ENCODE data around the gene LRRC75B.

LRRC75B gene

GRCh38 chr22:24591286-24591830, 1.5 kb downstream of the LRRC75B start:
- TF ChIP-seq TAF1 (IDR thresholded peaks at IDR 0.05; ENCODE audit: borderline replicate concordance, insufficient read depth, low read length), result no peak
- no peak for TF ChIP-seq POLR2AphosphoS5 (IDR thresholded peaks at IDR 0.05; ENCODE audit: low read depth, low read length)
- TF ChIP-seq, protein P1, sequence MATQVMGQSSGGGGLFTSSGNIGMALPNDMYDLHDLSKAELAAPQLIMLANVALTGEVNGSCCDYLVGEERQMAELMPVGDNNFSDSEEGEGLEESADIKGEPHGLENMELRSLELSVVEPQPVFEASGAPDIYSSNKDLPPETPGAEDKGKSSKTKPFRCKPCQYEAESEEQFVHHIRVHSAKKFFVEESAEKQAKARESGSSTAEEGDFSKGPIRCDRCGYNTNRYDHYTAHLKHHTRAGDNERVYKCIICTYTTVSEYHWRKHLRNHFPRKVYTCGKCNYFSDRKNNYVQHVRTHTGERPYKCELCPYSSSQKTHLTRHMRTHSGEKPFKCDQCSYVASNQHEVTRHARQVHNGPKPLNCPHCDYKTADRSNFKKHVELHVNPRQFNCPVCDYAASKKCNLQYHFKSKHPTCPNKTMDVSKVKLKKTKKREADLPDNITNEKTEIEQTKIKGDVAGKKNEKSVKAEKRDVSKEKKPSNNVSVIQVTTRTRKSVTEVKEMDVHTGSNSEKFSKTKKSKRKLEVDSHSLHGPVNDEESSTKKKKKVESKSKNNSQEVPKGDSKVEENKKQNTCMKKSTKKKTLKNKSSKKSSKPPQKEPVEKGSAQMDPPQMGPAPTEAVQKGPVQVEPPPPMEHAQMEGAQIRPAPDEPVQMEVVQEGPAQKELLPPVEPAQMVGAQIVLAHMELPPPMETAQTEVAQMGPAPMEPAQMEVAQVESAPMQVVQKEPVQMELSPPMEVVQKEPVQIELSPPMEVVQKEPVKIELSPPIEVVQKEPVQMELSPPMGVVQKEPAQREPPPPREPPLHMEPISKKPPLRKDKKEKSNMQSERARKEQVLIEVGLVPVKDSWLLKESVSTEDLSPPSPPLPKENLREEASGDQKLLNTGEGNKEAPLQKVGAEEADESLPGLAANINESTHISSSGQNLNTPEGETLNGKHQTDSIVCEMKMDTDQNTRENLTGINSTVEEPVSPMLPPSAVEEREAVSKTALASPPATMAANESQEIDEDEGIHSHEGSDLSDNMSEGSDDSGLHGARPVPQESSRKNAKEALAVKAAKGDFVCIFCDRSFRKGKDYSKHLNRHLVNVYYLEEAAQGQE (IDR thresholded peaks at IDR 0.05; ENCODE audit: insufficient read depth in 1 of 2, low read depth in 2 of 2, low read length in 2 of 2), result no peak
- no peak for TF ChIP-seq SIN3A (IDR thresholded peaks at IDR 0.05; ENCODE audit: borderline replicate concordance, insufficient read depth, low read length)
- no peak for TF ChIP-seq FOXP2 (optimal IDR thresholded peaks at IDR 0.05; ENCODE audit: borderline replicate concordance, extremely low read depth, extremely low read length, insufficient read depth)

- TF ChIP-seq, protein P1 (IDR thresholded peaks at IDR 0.05; ENCODE audit: insufficient read depth in 1 of 2, low read depth in 2 of 2, low read length in 2 of 2), result no peak
- TF ChIP-seq SIN3A (IDR thresholded peaks at IDR 0.05; ENCODE audit: borderline replicate concordance, insufficient read depth, low read length), result no peak
- TF ChIP-seq TAF1 (IDR thresholded peaks at IDR 0.05; ENCODE audit: borderline replicate concordance, insufficient read depth, low read length), result no peak
- no peak for TF ChIP-seq POLR2AphosphoS5 (IDR thresholded peaks at IDR 0.05; ENCODE audit: low read depth, low read length)
- TF ChIP-seq FOXP2 (optimal IDR thresholded peaks at IDR 0.05; ENCODE audit: borderline replicate concordance, extremely low read depth, extremely low read length, insufficient read depth), result no peak
Observed at GRCh38 chr22:24590596-24591173, 2.2 kb downstream of the LRRC75B start.

- TF ChIP-seq TAF1 (IDR thresholded peaks at IDR 0.05; ENCODE audit: borderline replicate concordance, insufficient read depth, low read length) (no peak), POLR2AphosphoS5 (IDR thresholded peaks at IDR 0.05; ENCODE audit: low read depth, low read length) (no peak), SIN3A (IDR thresholded peaks at IDR 0.05; ENCODE audit: borderline replicate concordance, insufficient read depth, low read length) (no peak), FOXP2 (optimal IDR thresholded peaks at IDR 0.05; ENCODE audit: borderline replicate concordance, extremely low read depth, extremely low read length, insufficient read depth) (no peak)
- TF ChIP-seq, protein P1 (IDR thresholded peaks at IDR 0.05; ENCODE audit: insufficient read depth in 1 of 2, low read depth in 2 of 2, low read length in 2 of 2), result no peak
Observed at GRCh38 chr22:24589518-24590030, 3.3 kb downstream of the LRRC75B start.

GRCh38 chr22:24588757-24589481, 4.0 kb downstream of the LRRC75B start:
- TF ChIP-seq SIN3A (IDR thresholded peaks at IDR 0.05; ENCODE audit: borderline replicate concordance, insufficient read depth, low read length), result no peak
- no peak for TF ChIP-seq TAF1 (IDR thresholded peaks at IDR 0.05; ENCODE audit: borderline replicate concordance, insufficient read depth, low read length)
- TF ChIP-seq FOXP2 (optimal IDR thresholded peaks at IDR 0.05; ENCODE audit: borderline replicate concordance, extremely low read depth, extremely low read length, insufficient read depth), result no peak
- TF ChIP-seq, protein P1 (IDR thresholded peaks at IDR 0.05; ENCODE audit: insufficient read depth in 1 of 2, low read depth in 2 of 2, low read length in 2 of 2), result no peak
- TF ChIP-seq POLR2AphosphoS5 (IDR thresholded peaks at IDR 0.05; ENCODE audit: low read depth, low read length), result no peak

Measured in PFSK-1 (cell line).